Measurements from ENCODE around the gene AMZ1. TPM values are rescaled to one million over a fixed set of nuclear protein-coding genes. Genes with fewer than 3 reads are reported as not detected.
"Not testable (repeated sequence)": the region's sequence is repeated elsewhere in the genome, so short reads cannot be mapped to it uniquely, and the experiment has no call there.

The AMZ1 gene
- total RNA-seq, 2 experiments from 2014 or later, result 0.05 to 0.08 TPM

DNA sequence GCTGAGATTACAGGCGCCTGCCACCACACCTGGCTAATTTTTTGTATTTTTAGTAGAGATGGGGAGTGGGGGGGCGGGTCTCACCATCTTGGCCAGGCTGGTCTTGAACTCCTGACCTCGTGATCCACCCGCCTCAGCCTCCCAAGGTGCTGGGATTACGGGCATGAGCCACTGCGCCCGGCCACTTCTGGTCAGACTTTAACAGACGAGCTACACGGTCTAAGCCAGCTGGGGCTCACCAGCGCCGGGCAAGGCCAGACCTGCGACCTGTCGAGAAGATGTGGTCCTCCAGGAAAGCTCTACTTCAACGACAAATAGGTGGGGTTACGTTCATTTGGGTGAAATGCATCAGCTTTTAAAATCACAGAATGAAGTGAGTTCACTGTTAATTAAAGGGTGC, 36.0 kb downstream of the AMZ1 start:
- H3K27me3 Mint-ChIP-seq; DNase-seq; H3K4me3 Mint-ChIP-seq; POLR2A ChIA-PET; H3K9me3 Mint-ChIP-seq; H3K27ac Mint-ChIP-seq; H3K36me3 Mint-ChIP-seq (ENCODE audit: low read depth): not testable (repeated sequence)
- H3K4me1 Mint-ChIP-seq, result peaks cover 20% of the 10 kb centered on the region
- CTCF ChIA-PET, result interaction anchor here (0.6 to 3.7 kb wide), 2 partner anchors 13 to 90 kb away, joined by 3 to 19 read pairs; no protein-coding TSS in a partner anchor

DNA sequence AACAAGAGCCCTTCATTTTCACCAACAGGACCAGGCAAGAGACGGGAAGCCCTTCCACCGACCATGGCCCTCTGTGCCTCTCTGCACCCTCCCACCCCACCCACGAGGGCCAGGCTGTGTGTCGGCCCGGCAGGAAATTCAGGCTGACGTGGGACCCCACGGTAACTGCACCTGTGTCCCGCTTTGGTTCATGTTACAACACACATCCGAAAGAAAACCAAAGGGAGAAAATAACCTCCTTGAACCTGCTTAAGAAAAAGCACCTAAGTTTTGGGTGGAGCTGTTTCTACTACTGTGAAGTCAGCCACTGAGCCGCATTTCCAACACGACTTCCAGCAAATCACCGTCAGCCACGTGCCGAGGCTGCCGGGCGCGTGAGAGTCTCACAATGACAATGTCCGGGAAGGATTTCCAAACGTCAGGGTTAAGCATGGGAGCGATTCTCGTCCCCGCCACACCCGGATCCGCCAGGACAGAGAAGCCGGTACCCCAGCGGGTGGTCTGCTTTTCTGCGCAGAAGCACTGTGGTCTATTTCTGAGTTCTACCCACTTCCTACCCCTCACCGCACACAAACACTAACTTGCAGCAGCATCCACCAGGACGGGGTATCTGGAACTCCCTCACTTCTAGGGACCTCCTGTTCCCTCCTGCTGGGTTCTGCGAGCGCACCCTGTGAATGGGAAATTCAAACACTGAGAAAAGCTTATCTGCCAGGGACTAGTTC, 36.6 kb downstream of the AMZ1 start:
- DNase-seq, result no peak
- POLR2A ChIA-PET, result no interaction called here
- Mint-ChIP-seq H3K4me1 (peaks cover 15% of the 10 kb centered on the region), H3K4me3 (no peak overlapping the region), H3K9me3 (no peaks in the 10 kb centered on the region), H3K36me3 (ENCODE audit: low read depth) (no peaks in the 10 kb centered on the region), H3K27me3 (no peaks in the 10 kb centered on the region), H3K27ac (no peak overlapping the region)
- CTCF ChIA-PET, result interaction anchor here (1.0 to 3.7 kb wide), 3 partner anchors 9 to 64 kb away, joined by 3 to 19 read pairs (median 3); no protein-coding TSS in a partner anchor

DNA sequence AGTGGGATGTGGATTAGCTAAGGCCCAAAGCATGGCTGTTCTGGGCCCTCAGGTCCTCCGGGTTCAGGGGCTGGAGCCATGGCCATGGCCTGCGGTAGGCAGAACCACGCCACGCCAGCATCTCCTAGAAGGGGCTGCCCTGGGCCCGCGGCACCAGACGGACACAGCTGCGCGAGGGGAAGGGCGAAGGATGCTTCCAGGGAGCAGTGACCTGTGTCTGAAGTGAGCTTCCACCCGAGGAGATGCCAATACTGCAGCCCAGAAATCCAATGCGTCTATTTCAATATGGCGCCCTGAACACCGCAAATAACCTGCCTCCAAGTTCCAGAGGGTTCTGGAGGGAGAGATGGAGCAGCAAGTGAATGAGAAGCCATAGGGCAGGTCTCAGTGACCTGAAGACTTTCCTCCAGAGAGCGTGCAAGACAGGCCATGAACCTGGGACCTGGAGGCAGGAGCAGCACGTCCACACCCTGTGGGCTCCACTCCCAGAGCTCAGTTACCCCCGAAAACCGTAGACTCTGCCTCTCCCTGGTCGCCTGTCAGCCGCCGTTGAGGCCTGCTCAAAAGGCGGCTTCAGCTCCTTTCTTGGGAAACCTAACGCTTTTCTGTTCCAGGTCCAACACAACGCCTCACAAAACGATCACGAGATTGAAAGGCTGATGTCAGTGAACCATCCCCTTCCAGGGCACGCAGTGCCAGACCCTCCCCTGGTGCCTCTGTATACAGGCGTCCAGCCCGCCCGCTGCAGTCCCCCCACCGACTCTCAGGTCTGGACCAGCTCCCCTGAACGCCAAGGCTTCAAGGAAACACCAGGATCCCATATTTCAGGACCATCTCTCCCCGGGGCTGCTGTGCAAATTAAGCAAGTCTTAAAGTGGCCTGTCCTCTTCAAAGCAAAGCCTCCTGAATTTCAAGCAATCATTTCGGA, 37.4 kb downstream of the AMZ1 start:
- CTCF ChIA-PET, result interaction anchor here (1.0 to 3.7 kb wide), 5 partner anchors 9 to 63 kb away, joined by 3 to 19 read pairs (median 3); no protein-coding TSS in a partner anchor
- no peaks in the 10 kb centered on the region for H3K36me3 Mint-ChIP-seq (ENCODE audit: low read depth)
- no peak for DNase-seq
- peaks cover 7% of the 10 kb centered on the region for H3K4me1 Mint-ChIP-seq
- H3K9me3 Mint-ChIP-seq, result no peaks in the 10 kb centered on the region
- POLR2A ChIA-PET, result no interaction called here
- no peaks in the 10 kb centered on the region for H3K27me3 Mint-ChIP-seq
- no peak overlapping the region for H3K4me3 Mint-ChIP-seq
- H3K27ac Mint-ChIP-seq, result no peak overlapping the region

DNA sequence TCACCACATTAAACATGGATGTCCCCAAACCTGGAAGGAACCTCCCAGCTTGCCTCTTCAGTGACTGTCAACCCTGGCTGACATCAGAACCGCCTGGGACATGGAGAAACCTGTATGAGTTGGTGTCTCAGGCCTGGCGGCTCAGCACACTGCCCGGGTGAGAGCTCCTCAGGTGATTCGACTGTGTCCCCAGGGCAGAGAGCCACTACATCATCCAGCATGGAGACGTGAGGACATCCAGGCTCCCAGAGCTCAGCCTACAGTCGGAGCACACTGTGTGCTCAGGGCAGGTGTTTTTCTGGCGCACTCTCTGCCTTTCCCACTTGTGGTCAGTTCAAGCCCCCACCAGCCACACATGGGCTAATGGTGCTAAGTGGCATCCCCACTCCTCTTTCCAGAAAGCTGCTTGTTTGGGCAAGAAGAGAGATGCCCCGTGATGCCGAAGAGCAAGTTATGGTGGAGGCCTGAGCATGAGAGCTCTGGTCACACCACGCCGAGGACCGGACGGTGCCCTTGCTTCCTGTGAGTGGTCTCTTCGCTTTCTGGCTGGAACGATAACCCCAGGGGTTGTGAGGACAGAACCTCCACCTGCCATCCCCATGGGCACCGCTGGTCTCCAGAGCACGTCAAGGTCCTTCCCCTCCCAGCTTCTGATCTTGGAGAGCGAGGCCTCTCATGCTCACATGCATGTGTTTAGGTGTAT, 38.5 kb downstream of the AMZ1 start:
- CTCF ChIA-PET, result interaction anchor here (1.0 to 3.7 kb wide), 5 partner anchors 8 to 27 kb away, joined by 3 to 19 read pairs (median 4); no protein-coding TSS in a partner anchor
- H3K27ac Mint-ChIP-seq, result no peak overlapping the region

GRCh38 chr7:2727206-2727605, 39.2 kb downstream of the AMZ1 start:
- POLR2A ChIA-PET; H3K4me3 Mint-ChIP-seq; H3K27me3 Mint-ChIP-seq; H3K4me1 Mint-ChIP-seq; H3K9me3 Mint-ChIP-seq; H3K27ac Mint-ChIP-seq; H3K36me3 Mint-ChIP-seq (ENCODE audit: low read depth); DNase-seq: not testable (repeated sequence)
- CTCF ChIA-PET, result interaction anchor here (1.3 to 3.7 kb wide), 4 partner anchors 8 to 16 kb away, joined by 3 to 19 read pairs (median 4); no protein-coding TSS in a partner anchor

More for the DNA sequence above, 38.5 kb downstream of the AMZ1 start:
- POLR2A ChIA-PET, result no interaction called here
- no peaks in the 10 kb centered on the region for H3K9me3 Mint-ChIP-seq
- H3K36me3 Mint-ChIP-seq (ENCODE audit: low read depth), result no peaks in the 10 kb centered on the region
- peaks cover under 1% of the 10 kb centered on the region for H3K4me1 Mint-ChIP-seq
- no peak overlapping the region for H3K4me3 Mint-ChIP-seq
- no peak for DNase-seq
- H3K27me3 Mint-ChIP-seq, result no peaks in the 10 kb centered on the region

DNA sequence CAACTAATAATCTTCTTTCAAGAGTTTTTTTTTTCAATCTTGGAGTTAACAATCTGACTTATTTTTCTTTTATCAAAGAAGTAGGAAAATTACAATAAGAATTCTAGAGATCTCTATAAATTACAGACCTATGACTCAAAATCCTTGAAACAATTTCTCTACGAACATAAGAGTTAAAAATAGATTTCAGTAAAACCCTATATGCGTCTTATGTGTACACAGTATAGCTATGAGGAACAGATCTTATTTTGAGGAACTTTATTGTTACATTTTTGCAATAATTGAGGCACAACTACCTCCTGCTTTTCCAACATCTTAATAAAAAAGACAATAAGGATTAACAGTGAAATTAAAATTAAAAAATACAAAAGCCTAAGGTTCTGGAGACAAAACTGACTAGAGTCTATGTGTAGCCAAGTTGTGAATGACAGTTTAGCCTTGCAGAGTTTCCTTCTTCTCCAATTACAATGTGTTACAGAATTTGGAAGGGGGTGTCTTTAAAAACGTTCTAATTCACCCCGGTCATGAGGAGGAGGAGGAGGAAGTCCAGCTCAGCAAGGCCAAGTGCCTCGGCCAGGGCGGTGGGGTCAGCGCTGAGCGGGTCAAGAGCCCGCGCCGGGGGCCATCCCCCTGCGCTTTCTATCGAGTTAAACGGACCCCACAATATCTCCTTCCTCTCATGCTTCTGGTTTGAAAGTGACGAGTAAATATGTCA, 40.5 kb downstream of the AMZ1 start:
- ChIA-PET POLR2A (no interaction called here), CTCF (no interaction called here)
- Mint-ChIP-seq H3K4me1 (peaks cover 9% of the 10 kb centered on the region), H3K36me3 (ENCODE audit: low read depth) (no peaks in the 10 kb centered on the region), H3K27me3 (no peaks in the 10 kb centered on the region), H3K4me3 (no peak overlapping the region), H3K9me3 (no peaks in the 10 kb centered on the region), H3K27ac (no peak overlapping the region)
- no peak for DNase-seq

DNA sequence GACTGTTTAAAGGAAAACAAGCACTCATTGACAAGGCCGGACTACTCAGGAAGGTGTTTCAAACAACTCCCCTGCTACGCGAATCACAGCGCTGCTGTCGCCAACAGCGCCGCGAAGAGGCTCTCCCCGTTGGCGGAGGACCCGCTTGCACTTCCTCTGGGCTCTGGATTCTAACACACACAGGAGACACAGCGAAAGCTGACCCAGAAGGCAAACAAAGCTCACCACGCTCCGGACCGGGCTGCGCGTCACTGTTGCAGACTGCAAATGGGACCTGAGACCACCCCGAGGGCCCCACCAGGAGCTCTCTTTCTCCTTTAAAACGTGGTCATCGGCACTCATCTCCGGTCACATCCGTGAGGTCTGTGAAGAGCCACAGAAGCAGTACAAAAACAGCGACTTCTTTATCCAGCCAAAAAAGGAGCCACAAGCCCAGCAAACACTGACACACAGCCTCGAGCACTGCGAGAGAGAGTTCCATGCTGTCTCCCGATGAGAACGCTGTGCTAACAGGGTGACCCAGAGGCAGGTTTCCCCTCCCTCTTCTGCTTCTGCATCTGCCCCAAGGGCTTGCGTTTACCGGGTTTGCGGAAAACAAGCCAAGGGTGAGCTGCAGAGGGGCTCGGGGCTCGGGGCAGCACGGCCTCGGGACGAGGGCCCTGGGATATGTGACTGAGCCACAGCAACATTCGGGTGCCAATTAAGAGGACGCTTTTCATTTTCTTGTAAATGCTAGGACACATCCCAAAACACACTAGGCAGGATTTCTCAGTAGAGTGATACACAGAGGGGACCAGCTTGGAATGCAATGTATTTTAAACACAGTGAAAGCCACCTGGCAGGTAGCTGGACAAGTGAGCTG, 41.3 kb downstream of the AMZ1 start:
- Mint-ChIP-seq H3K27ac (no peak overlapping the region), H3K27me3 (no peaks in the 10 kb centered on the region), H3K4me3 (no peak overlapping the region), H3K4me1 (peaks cover 12% of the 10 kb centered on the region), H3K9me3 (no peaks in the 10 kb centered on the region), H3K36me3 (ENCODE audit: low read depth) (no peaks in the 10 kb centered on the region)
- ChIA-PET CTCF (interaction anchor here (0.6 to 2.9 kb wide), 5 partner anchors 10 to 66 kb away, joined by 3 to 22 read pairs (median 3); no protein-coding TSS in a partner anchor), POLR2A (no interaction called here)
- no peak for DNase-seq

- Mint-ChIP-seq H3K4me3 (no peak overlapping the region), H3K27me3 (no peaks in the 10 kb centered on the region), H3K4me1 (peaks cover 21% of the 10 kb centered on the region), H3K27ac (no peak overlapping the region), H3K9me3 (no peaks in the 10 kb centered on the region), H3K36me3 (ENCODE audit: low read depth) (no peaks in the 10 kb centered on the region)
- CTCF ChIA-PET, result interaction anchor here (0.6 to 2.9 kb wide), 7 partner anchors 11 to 67 kb away, joined by 3 to 22 read pairs (median 3); no protein-coding TSS in a partner anchor
- DNase-seq, result no peak
- POLR2A ChIA-PET, result interaction anchor here (0.7 kb wide), 1 partner anchor 123 kb away, joined by 5 read pairs; no protein-coding TSS in a partner anchor
Measured at GRCh38 chr7:2729893-2730716, 42.1 kb downstream of the AMZ1 start.

- POLR2A ChIA-PET, result interaction anchor here (0.7 kb wide), 1 partner anchor 124 kb away, joined by 5 read pairs; no protein-coding TSS in a partner anchor
- H3K27ac Mint-ChIP-seq, result no peak overlapping the region
- CTCF ChIA-PET, result interaction anchor here (1.0 to 2.9 kb wide), 3 partner anchors 12 to 27 kb away, joined by 3 to 22 read pairs (median 4); no protein-coding TSS in a partner anchor
Measured at GRCh38 chr7:2730846-2731770, 43.1 kb downstream of the AMZ1 start.

DNA sequence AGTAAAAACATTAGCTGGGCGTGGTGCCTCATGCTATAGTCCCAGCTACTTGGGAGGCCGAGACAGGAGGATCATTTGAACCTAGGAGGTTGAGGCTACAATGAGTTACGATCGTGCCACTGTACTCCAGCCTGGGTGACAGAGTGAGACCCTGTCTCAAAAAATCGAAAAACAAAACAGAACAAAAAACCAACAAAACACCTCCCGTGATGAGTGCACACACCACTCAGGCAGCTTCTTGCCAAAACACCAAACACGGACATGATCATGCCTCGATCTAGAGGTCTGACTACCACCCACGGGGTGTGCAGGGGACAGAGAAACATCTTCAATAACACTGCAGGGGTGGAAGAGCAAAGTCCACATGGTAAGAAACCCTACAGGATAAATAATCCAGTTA, 44.4 kb downstream of the AMZ1 start:
- no peaks in the 10 kb centered on the region for H3K36me3 Mint-ChIP-seq (ENCODE audit: low read depth)
- no peak overlapping the region for H3K4me3 Mint-ChIP-seq
- H3K27me3 Mint-ChIP-seq, result no peaks in the 10 kb centered on the region
- DNase-seq, result no peak
- no peak overlapping the region for H3K27ac Mint-ChIP-seq
- no peaks in the 10 kb centered on the region for H3K9me3 Mint-ChIP-seq
- H3K4me1 Mint-ChIP-seq, result peaks cover 24% of the 10 kb centered on the region
- ChIA-PET POLR2A (no interaction called here), CTCF (interaction anchor here (1.6 to 1.9 kb wide), 2 partner anchors 22 to 26 kb away, joined by 4 to 5 read pairs; no protein-coding TSS in a partner anchor)

More at GRCh38 chr7:2730846-2731770, 43.1 kb downstream of the AMZ1 start:
- H3K36me3 Mint-ChIP-seq (ENCODE audit: low read depth), result no peaks in the 10 kb centered on the region
- no peak for DNase-seq
- no peaks in the 10 kb centered on the region for H3K9me3 Mint-ChIP-seq
- no peaks in the 10 kb centered on the region for H3K27me3 Mint-ChIP-seq
- H3K4me1 Mint-ChIP-seq, result peaks cover 24% of the 10 kb centered on the region
- H3K4me3 Mint-ChIP-seq, result no peak overlapping the region
